SKM-1 treated with dmso at 0.1 percent for 144 hours (cell line): ENCODE measurements around the gene ENO2.
A peak's percentile ranks its signal among the peaks of the same experiment; 100 is the strongest.
"Not testable (repeated sequence)": the region's sequence is repeated elsewhere in the genome, so short reads cannot be mapped to it uniquely, and the experiment has no call there.

ENCODE experiments used
- DNase-seq: peaks from one replicate; lab custom pipeline; 2025; ENCODE audit not compliant: unreplicated experiment; lab: John Stamatoyannopoulos, UW

Gene ENO2

DNA sequence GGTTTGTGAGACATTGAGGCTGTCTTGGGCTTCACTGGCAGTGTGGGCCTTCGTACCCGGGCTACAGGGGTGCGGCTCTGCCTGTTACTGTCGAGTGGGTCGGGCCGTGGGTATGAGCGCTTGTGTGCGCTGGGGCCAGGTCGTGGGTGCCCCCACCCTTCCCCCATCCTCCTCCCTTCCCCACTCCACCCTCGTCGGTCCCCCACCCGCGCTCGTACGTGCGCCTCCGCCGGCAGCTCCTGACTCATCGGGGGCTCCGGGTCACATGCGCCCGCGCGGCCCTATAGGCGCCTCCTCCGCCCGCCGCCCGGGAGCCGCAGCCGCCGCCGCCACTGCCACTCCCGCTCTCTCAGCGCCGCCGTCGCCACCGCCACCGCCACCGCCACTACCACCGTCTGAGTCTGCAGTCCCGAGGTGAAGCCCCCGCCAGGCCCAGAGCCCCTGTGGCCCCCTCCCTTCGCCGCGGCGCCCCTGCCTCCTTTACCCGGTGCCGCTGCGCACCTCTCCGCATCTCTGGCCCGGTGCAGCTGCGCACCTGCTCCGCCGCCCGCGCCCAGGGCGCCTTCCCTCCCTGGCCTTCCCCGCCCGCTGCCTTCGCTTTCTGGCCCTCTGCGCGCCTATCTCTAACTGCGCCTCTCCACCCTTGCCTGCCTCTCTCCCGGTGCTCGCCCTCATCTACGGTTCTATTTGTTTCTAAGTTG is at the start of gene ENO2:
Gene ENO2, plus strand, starts transcription at position 335 of the 701 bp plus-strand sequence. CDS start 1,253 bp downstream, outside the sequence.
- DNase-seq, result no peak

DNA sequence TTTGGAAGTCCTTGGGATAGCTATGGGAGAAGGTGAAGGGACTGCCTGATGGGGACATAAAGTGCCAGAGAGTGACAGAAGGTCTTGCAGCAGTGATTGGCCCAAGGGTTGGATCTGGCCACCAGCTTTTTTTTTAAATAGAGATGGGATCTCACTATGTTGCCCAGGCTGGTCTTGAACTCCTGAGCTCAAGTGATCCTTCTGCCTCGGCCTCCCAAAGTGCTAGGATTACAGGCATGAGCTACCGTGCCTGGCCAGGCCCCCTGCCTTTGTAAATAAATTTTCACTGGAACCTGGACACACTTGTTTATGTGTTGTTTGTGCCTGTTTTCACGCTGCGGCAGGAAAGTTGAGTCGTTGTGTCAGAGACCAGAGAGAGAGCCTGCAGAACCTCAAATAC is 49.1 kb upstream of the ENO2 start:
- DNase-seq, result not testable (repeated sequence)

DNA sequence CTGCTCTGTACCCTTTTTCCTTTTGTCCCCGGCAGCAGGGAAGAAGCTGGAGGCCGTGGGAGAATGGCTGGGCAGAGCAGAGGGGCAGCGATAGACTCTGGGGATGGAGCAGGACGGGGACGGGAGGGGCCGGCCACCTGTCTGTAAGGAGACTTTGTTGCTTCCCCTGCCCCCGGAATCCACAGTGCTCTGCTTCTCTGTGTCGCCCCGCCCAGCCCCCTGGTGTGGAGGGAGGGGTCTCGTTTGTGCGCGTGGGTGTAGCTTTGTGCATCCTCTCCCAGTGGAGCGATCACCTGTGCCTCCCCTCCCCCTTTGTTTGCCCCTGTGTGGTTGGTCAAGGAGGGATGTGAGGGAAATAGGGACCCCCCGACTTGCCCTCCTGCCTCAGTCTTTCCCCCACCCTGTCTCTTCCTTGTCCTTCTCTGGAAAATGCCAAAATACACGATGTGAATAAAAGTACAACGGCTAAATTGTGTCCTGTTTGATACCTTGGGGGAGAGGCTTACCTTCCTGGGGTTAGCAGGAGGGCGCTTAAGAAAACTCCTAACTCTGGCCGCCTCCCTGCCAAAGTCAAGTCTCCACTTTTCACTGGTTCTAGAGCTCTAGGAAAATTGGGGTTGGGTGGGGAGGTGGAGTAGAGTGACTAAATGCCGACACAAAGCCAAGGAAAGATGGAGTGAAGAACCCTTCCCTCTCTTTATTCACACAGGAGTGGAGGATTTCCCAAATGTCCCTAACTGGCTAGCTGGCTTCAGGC is 48.0 kb upstream of the ENO2 start:
- DNase-seq, result no peak

DNA sequence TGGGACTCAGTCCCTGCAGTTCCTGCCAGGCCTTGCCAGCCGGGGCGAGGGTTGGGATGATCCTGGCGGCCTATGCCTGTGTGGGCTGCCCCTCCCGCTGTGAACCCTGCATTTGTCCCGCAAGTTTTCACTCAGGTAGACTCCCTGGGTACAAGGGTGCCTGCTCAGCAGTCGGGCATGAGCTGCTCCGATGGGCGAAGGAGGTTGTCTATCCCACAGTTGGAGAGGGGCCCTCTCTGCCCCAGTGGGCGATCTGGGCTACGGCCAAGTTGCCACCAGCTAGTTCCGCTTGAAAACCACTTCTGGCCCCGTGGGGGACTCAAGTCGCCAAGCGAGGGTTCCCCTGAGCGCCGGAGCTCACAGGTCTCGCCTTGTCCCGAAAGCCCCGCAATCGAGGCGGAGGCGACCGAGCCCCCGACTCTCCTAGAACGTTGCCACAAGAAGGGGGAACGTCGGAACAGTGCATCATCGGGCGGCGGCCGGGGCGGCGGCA is 47.4 kb upstream of the ENO2 start:
- DNase-seq, result no peak

DNA sequence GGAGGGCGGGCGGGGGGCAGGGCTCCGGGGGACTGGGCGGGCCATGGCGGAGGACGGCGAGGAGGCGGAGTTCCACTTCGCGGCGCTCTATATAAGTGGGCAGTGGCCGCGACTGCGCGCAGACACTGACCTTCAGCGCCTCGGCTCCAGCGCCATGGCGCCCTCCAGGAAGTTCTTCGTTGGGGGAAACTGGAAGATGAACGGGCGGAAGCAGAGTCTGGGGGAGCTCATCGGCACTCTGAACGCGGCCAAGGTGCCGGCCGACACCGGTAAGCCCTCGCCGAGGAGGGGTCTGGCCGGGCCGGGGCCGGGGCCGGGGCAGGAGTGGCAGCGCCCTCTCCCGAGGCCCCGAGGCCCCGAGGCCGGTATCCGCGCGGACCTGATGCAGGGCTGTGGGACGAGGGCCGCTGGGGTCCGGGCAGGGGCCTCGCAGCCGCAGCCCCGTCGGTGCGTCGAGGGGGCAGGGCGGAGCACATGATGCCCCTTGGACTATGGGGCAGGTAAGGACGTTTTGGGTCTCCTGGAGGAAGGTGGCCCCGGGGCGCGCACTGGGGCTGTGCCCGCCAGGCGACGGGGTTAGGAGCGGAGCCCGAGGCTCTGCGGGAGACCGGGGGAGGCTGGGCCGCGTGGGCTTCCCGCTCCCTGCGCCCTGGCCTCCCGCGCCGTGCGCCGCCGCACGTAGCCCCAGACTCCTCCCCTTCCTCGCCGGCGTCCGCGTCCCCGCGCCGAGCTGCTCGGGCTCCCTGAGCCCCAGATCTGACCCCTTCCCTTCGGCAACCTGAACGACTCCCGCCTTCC is 46.8 kb upstream of the ENO2 start, which contains the start of gene TPI1:
Gene TPI1, plus strand, starts transcription at position 119 of the 798 bp plus-strand sequence. Its CDS starts 36 bp downstream, at position 155.
- DNase-seq, result peak; percentile 27

DNA sequence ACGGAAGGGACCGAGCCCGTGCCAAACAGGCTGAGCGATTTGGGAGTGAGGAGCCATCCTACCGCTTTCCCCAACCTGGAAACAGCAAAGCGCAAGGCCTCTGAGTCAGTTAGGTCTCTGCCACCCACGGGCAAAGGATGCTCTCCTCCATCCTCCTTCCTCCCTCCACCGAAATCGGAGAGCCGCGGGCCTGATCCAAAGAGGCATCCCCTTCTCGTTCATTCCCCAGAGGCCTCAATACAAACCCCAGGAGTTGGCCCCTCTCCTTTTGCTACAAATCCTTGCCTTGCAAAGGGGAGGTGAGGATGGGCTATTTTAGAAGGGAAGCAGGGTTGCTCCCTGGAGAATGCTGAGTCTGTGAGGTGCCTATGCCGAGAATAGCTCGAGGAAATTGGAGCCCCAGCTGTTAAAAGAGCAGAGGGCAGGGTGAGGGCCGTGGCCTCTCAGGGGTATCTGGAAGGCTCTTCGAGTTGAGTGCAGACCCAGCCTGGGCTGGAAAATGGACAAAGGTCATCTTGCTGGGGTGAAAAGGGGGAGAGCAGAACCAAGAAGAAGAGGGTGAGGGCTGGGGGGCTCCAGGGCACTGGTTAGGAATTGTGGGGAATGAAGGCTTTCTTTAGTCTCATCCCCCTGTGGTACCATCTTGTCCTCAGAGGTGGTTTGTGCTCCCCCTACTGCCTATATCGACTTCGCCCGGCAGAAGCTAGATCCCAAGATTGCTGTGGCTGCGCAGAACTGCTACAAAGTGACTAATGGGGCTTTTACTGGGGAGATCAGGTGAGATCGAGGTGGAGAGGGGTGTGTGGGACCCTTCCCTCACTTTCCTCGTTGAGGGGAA is 46.0 kb upstream of the ENO2 start:
- no peak for DNase-seq

DNA sequence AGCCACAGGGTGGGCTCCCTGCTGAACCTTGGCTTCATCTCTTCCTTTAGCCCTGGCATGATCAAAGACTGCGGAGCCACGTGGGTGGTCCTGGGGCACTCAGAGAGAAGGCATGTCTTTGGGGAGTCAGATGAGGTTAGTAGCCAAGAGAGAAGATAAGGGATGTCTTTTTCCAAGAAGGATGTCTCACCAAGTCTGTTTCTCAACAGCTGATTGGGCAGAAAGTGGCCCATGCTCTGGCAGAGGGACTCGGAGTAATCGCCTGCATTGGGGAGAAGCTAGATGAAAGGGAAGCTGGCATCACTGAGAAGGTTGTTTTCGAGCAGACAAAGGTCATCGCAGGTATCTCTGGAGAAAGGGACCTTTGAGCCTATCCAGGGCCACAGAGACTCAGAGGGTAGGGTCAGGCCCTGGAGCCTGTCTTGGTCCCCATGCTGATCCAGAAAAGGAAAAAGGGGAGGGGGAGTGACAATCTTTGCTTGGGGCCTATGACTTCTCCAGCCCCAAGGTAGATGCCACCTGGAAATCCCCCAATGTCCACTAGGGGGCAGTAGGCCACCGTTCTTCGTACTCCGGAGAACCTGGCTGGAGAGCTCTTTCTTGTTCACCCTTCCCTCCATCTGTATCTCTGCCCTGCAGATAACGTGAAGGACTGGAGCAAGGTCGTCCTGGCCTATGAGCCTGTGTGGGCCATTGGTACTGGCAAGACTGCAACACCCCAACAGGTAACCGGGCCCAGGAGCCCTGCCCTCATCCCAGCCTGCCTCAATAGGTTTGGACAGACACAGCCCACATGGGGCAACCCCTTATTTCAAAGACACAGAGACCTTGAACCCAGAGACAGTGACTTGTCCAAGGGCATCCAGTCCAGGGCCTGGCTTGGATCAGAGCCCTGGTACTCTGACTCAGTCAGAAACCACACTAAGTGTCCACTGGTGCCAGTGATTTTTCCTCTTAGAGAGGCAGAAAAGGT is 45.0 kb upstream of the ENO2 start:
- peak; percentile 24 for DNase-seq

DNA sequence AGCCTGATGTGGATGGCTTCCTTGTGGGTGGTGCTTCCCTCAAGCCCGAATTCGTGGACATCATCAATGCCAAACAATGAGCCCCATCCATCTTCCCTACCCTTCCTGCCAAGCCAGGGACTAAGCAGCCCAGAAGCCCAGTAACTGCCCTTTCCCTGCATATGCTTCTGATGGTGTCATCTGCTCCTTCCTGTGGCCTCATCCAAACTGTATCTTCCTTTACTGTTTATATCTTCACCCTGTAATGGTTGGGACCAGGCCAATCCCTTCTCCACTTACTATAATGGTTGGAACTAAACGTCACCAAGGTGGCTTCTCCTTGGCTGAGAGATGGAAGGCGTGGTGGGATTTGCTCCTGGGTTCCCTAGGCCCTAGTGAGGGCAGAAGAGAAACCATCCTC is 44.1 kb upstream of the ENO2 start:
- not testable (repeated sequence) for DNase-seq

DNA sequence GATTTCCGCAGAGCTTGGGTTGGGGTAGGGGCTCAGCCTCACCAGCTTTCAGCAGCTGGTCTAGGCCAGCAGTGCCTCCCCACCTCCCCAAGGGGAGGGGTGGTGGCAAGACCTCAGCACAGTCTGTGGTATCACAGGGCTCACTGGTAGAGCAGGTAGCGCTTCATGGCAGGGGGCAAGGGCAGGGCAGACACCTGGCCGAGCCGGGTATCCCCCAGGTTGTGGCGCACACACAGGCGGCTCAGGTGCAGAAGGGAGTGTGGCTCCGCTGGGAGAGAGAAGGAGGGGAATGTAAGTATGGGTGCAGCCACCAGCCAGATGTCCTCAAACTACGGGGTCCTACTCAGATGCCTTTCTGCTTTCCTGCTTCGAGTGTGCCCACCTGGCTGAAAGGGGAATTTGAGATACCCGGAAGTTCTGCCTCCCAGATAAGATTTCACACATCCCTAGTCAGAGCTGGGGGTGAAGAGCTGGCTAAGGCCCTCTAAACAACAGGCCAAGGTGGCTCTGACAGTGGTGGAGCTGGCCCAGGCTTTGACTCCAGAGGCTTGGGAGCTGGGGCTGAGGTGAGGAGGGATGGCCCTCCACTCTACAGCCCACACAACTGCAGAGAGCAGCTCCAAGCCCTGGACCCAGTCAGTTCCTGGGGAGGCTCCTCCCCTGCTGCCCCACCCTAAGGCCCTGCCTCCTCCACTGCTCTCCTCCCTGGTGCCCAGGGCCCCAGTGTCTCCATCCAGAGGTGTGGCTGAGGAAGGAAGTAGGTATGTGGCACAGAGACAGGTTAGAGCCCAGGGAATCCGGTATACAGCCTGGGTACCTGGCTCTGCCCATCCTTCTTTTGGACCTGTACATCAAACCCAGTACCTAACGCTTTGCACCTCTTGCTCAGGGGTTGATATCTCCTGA is 43.1 kb upstream of the ENO2 start:
- DNase-seq, result no peak

DNA sequence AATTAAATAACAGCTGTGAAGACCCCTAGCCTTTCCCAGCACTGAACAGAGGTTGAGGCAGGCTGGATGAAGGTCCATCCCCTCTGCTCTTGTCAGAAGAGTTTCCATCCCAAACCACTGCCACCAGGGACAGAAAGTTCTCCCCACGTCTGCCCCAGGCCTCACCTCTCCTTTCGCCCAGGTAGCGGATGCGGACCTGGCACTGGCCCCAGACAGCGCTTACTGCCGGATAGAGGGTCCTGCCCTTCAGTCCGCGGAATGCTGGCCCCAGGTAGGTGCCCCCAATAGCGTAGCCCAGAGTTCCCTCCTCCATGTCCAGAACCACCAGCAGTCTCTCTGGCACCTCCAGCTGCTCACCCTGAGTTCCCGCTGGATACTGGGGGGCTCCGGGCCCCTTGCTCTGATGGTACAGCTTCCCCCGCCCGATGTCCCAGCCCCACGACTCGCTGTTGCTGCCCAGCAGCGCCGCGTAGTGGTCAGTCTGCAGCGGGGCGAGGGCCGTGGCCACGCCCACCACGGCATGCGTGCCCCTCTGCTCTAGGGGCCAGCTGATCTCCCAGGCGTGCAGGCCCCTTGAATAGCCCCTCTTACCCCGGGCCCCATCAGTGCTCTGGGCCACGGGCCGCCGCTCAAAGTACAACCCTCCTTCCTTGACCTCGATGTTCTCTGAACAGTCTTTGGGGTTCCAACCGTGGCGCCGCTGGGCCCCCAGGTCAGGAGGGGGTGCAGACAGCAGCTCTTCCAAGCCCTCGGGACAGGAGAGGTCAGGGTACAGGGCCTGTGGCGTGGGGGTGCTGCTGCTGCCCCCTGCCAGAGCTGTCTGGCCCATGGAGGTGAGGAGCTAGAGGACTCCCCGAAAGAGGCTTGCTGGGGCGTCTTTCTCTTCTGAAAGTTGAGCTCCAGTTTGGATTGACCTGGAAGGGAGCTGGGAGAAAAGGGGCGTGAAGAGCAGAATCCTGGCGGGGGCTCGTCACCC is 42.0 kb upstream of the ENO2 start:
- DNase-seq, result no peak

DNA sequence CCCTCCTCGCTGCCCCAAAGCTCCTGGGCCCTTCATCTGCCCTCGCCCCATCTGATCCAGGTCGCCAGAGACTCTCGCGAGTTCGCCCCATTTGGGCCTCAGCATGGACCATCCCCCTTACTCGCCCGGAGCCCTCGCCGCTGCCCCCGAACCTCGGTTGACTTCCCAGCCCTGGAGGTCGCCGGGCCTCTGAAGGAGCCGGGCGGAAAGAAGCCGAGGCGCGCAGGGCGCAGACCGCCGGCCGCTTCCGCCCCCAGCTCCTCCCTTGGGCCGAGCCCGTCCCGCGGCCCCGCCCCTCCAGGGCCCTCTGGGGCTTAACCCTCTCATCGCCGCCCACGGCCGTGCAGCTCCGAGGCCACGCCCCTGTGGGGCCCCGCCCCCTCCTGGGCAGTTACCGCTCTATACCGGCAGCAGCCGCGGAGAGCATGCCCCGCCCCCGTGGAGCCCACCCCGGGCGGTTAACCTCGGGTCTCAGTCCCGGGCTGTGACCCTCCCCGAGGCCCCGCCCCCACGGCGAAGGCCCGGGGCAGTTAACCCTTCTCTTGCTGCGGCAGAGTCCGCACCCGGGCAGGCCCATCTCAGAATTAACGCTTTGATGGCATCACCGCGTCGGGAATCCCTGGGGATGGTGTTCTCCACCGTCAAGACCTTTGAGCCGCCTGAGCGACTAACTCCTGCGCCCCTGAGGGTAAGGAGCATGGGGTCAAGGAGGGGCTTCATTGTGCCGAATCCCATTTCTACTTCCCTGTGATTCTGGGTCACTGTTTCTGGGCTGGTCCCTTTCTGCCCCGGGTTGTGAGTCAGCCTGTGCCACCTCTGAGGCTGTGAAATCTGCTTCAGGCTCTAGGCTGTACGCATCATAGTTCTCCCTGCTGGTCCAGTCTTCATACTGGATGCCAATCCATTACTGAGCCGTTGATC is 41.0 kb upstream of the ENO2 start, which contains the start of gene SPSB2:
Gene SPSB2, minus strand, starts transcription at position 210 of the 921 bp plus-strand sequence. CDS start 402 bp downstream, outside the sequence.
- DNase-seq, result peak; percentile 78

DNA sequence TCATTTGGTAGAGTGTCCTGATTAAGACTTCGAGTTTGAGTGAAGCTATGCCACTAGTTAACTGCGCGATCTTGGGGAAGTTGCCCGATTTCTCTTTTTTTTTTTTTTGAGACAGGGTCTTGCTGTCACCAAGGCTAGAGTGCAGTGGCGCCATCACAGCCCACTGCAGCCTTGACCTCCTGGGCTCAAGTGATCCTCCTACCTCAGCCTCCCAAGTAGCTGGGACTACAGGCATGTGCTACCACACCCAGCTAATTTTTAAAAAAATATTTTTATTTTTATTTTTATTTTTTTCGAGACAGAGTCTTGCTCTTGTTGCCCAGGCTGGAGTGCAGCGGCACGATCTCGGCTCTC is 40.4 kb upstream of the ENO2 start:
- not testable (repeated sequence) for DNase-seq

DNA sequence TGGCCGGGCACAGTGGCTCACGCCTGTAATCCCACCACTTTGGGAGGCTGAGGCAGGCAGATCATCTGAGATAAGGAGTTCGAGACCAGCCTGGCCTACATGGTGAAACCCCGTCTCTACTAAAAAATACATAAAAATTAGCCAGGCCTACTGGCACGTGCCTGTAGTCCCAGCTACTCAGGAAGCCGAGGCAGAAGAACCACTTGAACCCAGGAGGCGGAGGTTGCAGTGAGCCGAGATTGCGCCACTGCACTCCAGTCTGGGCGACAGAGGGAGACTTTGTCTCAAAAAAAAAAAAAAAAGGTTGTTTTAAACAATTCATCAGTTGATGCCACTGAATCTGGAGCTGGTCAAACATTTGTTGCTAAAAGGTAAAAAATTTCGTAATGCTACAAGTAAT is 34.6 kb upstream of the ENO2 start:
- not testable (repeated sequence) for DNase-seq

DNA sequence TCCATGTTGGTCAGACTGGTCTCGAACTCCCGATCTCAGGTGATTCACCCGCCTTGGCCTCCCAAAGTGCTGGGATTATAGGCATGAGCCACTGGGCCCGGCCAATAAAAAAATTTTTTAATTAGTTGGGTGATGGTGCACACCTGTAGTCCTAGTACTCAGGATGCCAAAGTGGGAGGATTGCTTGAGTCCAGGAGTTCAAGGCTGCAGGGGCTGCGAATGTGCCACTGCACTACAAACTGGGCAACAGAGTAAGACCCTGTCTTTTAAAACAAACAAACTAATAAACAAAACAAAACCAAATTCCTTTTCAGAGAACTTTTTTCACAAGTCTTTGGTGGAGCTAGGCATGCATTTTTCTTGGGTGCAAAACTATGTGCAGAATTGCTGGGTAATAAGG is 31.1 kb upstream of the ENO2 start:
- DNase-seq, result no peak

DNA sequence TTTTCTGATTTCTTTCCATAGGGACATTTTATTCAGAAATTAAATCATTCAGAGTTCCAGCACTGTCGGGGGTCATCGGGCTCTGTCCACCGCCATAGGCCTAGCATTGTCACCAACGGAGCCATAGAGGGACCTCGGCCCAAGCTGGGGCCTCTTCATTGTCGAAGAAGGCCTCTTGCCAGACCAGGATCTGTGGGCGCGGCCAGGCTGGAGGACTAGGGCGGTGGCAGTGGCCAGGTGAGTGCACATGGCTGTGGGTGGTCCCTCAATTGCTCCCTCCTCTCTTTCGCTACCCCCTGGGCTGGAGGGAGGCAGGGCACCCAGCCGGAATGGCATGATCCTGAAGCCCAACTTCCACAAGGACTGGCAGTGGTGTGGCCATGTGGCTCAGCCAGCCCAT is 30.7 kb upstream of the ENO2 start:
- DNase-seq, result no peak

DNA sequence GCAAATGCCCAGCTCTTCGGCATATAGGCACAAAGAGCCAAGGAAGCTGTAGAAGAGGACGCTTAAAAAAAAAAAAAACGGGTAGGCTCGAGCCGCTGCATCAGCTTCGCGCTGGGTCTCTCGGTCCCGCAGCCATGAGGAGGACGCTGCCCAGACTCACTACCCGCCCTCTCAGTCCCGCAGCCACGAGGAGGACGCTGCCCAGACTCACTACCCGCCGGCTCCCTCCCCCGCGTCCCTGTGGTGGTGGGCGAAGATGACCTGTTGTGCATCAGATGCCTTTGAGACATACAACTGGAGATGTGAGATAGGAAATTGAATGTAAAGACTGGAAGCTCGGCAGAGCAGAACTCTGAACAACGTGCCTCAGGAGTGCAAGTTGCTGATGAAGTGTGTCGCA is 29.8 kb upstream of the ENO2 start:
- DNase-seq, result no peak
